GM04504 (cell line): ENCODE data around the gene ALDH2.
"Not testable (repeated sequence)": the region's sequence is repeated elsewhere in the genome, so short reads cannot be mapped to it uniquely, and the experiment has no call there.

Experiments
- DNase-seq: peaks from one replicate; pipeline ENCODE4 v3.0.0-alpha.2; 2012; ENCODE audit warnings: low read depth

Gene ALDH2

DNA sequence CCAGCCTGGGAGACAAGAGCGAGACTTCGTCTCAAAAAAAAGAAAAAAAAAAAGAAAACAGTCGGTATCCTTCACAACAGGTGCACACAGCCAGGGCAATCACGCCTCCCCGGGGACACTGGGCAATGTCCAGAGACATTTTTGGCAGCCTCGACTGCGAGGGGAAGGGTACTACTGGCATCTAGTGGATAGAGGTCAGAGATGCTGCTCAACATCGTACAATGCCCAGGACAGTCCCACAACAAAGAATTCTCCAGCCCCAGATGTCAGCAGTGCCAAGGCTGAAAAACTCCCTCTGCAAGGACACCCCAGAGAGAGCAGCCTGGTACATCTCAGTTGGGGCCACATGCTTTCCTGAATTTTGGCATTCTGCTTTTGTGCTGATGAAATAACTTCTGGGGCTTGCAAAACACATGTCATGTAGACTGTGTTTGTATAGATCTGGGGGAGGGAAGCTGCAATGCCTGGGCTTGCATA is 21.5 kb downstream of the ALDH2 start:
- DNase-seq, result no peak

DNA sequence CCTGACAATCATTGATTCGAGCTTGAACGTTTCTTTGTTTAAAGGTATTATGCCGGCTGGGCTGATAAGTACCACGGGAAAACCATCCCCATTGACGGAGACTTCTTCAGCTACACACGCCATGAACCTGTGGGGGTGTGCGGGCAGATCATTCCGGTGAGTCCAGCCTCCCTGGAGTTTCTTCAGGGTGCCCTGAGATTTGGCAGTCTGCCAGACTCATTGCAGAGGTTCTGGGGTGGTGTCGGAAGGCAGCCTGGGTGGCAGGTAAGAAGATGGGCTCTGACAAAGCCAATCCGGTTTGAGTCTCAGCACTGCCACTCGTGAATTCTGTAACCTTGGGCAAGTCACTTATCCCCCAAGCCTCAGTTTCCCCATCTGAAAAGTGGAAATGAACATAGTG is 23.0 kb downstream of the ALDH2 start:
- no peak for DNase-seq

DNA sequence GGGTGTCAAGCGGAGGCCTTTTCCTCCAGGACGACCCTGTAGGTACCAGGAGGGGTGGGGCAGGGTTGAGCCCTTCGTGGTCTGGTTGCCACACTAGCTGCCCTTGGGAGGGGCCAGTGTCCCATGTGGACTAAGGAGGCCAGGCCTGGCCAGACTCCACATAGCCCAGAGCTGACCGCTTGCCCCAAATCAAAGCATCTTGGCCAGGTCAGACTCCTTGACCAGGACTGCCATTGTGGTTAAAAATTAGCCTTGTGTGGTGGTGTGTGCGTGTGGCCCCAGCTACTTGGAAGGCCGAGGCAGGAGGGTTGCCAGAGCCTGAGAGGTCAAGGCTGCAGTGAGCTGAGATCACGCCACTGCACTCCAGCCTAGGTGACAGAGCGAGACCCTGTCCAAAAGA is 24.8 kb downstream of the ALDH2 start:
- DNase-seq, result no peak

- DNase-seq, result no peak
These were observed 25.6 kb downstream of the ALDH2 start for GRCh38 chr12:111792155-111792855.

DNA sequence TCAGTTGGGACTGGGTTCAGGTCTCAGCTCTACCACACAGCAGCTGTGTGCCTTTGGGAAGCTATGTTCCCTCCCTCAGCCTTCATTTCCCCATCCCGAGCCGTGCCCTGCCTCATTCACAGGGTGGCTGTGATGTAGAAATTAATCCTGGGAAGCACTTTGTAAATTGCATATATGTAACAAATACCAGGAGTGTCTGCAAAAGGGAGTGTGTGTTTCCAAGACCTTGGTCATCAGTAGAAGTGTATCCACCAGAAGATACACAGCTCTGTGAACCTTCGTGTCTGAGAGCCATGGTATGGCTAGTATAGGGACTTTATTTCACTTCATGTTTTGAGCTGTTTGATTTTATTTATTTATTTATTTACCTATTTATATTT is 26.1 kb downstream of the ALDH2 start:
- DNase-seq, result no peak

GRCh38 chr12:111798182-111798581 is 31.4 kb downstream of the ALDH2 start:
- no peak for DNase-seq

GRCh38 chr12:111799758-111800157 is 33.0 kb downstream of the ALDH2 start:
- DNase-seq, result no peak

GRCh38 chr12:111803038-111803626 is 36.4 kb downstream of the ALDH2 start:
- no peak for DNase-seq

DNA sequence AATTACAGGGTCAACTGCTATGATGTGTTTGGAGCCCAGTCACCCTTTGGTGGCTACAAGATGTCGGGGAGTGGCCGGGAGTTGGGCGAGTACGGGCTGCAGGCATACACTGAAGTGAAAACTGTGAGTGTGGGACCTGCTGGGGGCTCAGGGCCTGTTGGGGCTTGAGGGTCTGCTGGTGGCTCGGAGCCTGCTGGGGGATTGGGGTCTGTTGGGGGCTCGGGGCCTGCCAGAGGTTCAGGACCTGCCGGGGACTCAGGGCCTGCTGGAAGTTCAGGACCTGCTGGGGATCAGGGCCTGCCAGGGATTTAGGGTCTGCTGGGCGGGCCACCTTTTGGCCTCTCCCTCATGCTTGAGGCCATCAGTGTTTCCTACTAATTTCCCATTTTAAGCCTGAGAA is 37.1 kb downstream of the ALDH2 start:
- no peak for DNase-seq

DNA sequence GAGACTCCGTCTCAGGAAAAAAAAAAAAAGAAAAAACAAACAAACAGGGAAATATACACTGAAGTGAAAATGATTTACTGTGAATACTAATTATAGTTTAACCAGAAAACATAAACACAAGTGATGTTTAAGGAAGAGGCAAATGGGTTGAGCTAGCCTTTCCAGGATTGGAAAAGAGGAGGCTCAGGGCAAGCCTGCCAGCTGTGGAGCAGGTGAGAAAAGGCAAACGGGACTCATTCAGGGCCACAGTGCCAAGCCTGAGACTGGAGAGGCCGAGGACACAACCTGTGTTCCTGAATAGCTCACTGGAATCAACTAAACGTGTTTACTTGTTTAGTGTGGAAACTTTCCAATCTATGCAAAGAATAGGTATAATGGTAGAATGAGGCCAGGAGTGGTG is 39.6 kb downstream of the ALDH2 start:
- DNase-seq, result no peak

- DNase-seq, result no peak
These were observed 40.5 kb downstream of the ALDH2 start for GRCh38 chr12:111807232-111807631.

- peak; percentile 57 for DNase-seq
These were observed 46.4 kb downstream of the ALDH2 start for GRCh38 chr12:111812881-111813741.

GRCh38 chr12:111816065-111816615 is 49.4 kb downstream of the ALDH2 start:
- DNase-seq, result no peak

DNA sequence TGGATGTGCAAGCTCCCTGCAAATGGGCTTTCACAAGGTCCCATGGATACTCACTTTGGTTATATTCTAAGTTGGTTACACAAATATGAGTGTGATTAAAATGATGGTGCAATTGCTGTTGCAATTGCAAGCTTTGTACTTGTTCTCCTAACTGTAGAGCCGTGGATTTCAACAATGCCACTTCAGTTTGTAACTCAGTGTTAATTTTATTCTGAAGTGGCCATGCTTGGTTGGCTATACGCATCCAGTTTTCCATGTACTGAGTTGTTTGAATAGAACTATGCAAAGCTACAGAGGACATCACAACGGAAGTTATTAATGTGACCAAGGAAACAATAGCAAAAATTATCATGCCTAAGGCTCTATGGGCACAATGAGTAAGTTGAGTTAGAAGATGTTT is 50.2 kb downstream of the ALDH2 start:
- DNase-seq, result not testable (repeated sequence)

DNA sequence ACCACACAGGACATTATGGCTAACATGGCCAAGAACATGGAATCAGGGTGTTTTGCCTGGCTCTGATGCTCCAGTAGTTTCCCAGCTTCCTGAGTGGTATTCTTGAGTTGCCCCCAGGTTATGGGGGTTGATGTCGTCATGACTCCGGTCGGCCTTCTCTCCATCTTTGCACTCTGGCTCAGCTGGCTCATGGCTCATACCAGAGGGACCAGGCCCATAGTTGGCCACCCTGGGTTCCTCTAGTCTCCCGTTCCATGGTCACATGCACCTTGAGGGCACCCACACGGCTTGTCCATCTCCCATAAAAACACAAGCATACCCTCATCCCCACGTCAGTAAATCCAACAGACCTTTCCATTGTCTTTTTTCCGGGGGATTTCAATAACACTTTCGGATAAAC is 51.6 kb downstream of the ALDH2 start:
- no peak for DNase-seq

GRCh38 chr12:111819191-111820158 is 52.7 kb downstream of the ALDH2 start:
- DNase-seq, result no peak

DNA sequence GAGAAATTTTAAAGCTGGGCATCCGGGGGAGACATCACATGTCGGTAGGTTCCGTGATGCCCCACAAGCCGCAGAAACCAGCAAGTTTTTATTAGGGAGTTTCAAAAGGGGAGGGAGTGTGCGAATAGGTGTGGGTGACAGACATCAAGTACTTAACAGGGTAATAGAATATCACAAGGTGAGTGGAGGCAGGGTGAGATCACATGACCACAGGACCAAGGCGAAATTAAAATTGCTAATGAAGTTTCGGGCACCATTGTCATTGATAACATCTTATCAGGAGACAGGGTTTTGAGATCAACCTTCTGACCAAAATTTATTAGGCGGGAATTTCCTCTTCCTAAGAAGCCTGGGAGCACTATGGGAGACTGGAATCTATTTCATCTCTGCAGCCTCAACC is 54.1 kb downstream of the ALDH2 start:
- not testable (repeated sequence) for DNase-seq

DNA sequence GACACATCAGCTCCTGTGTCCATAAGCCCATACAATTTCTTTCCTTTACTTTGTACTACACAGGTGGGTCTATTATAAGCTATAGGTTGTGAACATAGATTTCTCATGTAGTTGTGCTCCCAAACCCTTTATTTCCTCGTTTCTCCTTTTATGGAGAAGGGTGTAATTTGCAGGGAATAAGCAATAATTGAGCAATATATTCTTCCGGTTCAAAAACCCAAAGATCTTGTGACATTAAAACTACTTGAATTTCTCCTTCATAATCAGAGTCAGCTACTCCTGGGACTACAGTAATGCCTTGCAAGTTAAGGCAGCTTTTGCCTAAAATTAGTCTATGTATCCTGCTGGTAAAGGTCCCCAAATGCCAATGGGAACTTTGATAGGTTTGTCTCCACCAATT is 56.2 kb downstream of the ALDH2 start:
- no peak for DNase-seq

GRCh38 chr12:111823891-111824290 is 57.2 kb downstream of the ALDH2 start:
- no peak for DNase-seq

GRCh38 chr12:111824312-111824711 is 57.6 kb downstream of the ALDH2 start:
- not testable (repeated sequence) for DNase-seq

- DNase-seq, result no peak
These were observed 58.8 kb downstream of the ALDH2 start for GRCh38 chr12:111825509-111825908.
